GM13977 (cell line): ENCODE measurements around the gene MALRD1.

ENCODE experiments used
- DNase-seq: peaks from one replicate; pipeline ENCODE4 v3.0.0; 2012; ENCODE audit warnings: low spot score
- in situ Hi-C: fragments of 300-500 bp; cut with MboI; formaldehyde crosslinking; loops from one replicate; pipeline ENCODE4 v1.12.0; 2022; ENCODE audit warnings: low sequenced_read_pairs, low pct_unique_long_range_greater_than_20kb, mixed read lengths, inconsistent platforms; ENCODE audit not compliant: unreplicated experiment
- TF ChIP-seq, protein P1 (sequence below): IDR thresholded peaks from 2 replicates; pipeline ENCODE4 v1.5.1; 2012; ENCODE audit warnings: mild to moderate bottlenecking, control low read depth; ENCODE audit not compliant: insufficient read depth; ENCODE audit errors: extremely low read depth, missing control alignments

MALRD1 gene

DNA sequence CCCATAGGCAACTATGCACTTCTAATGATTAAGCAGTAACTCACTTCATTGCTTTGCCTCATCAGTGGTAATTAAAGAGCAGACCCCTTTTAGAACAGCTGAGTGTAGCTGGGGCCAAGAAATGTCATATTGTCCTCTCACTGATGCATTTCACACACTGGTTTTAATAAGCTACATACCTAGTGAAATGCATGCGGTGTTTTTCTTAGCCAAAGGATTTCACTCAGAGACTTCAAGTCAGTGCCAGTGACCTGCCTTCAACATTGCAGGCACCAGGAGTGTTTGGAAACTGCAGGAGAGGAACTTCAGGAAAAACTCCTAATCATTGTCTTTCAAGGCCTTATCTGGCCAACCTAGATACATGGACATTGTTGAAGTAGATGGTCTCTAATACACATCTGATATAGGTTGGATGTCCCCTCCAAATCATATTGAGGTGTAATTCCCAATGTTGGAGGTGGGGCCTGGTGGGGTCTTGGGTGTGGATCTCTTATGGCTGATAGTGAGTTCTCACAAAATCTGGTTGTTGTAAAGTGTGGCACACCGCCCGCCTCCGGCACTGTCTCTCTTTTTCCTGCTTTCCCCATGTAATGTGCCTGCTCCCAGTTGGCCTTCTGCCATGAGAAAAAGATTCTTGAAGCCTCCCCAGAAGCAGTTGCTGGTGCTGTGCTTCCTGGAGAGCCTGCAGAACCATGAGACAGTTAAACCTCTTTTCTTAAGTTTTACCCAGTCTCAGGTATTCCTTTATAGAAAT, 515.0 kb downstream of the MALRD1 start:
- TF ChIP-seq, protein P1, sequence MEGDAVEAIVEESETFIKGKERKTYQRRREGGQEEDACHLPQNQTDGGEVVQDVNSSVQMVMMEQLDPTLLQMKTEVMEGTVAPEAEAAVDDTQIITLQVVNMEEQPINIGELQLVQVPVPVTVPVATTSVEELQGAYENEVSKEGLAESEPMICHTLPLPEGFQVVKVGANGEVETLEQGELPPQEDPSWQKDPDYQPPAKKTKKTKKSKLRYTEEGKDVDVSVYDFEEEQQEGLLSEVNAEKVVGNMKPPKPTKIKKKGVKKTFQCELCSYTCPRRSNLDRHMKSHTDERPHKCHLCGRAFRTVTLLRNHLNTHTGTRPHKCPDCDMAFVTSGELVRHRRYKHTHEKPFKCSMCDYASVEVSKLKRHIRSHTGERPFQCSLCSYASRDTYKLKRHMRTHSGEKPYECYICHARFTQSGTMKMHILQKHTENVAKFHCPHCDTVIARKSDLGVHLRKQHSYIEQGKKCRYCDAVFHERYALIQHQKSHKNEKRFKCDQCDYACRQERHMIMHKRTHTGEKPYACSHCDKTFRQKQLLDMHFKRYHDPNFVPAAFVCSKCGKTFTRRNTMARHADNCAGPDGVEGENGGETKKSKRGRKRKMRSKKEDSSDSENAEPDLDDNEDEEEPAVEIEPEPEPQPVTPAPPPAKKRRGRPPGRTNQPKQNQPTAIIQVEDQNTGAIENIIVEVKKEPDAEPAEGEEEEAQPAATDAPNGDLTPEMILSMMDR: no peak
- DNase-seq: no peak
- in situ Hi-C loops: no loop called here

DNA sequence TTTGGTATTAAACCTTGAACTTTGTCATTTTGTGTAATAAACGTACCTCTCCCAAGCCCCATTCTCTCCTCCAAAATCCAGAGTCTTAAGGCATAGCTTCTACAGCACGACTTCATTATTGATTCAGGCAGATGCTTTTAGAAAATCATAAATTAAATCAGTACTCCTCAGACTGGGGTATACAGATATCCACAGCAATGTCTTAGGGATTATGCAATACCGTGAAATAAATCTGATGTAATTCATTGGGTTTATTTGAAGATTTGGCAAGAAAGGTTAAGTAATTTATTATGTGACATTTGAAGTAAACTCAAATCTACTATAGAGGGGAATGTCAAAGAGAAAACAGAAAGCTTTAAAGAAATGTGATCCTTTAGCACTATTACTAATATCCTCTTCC, 521.5 kb downstream of the MALRD1 start:
- DNase-seq: no peak
- TF ChIP-seq, protein P1: no peak
- in situ Hi-C loops: no loop called here

DNA sequence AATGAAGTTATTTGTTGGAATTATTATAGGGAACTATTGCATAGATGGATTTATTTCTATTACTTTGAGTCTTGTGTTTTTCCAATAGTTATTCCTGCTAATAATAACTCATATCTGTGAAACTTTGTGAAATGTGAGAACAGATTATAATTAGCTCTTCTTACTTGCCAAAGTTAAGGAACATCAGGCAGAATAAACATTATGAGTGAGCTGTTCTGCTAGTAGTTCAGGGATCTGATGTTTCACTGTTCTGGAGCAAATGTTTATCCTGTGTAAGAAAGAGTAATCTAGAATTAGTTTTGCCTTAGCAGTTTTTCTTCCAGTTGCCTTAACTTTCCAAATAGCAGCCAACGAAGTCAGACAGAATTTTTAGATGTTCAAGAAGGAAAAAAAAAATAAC, 522.4 kb downstream of the MALRD1 start:
- TF ChIP-seq, protein P1: no peak
- DNase-seq: no peak
- in situ Hi-C loops: no loop called here

DNA sequence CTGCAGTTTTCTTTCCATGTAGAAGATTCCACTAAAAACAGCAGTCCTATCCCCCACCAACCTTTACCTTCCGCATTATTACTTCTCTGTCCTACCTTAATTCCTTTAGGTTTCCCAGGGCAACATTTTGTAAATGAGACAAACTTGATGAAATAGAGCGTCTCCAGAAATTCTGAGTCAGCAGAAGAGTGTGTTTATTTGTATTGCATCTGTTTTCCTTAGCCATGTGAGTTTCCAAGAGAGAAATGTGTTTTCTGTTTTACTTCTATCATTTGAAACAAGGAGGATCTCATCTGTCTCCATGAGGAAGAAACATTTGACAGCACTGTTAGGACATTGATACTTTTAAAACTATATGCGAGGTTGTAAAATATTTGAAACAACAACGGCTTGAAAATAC, 523.5 kb downstream of the MALRD1 start:
- TF ChIP-seq, protein P1: no peak
- DNase-seq: no peak
- in situ Hi-C loops: no loop called here

DNA sequence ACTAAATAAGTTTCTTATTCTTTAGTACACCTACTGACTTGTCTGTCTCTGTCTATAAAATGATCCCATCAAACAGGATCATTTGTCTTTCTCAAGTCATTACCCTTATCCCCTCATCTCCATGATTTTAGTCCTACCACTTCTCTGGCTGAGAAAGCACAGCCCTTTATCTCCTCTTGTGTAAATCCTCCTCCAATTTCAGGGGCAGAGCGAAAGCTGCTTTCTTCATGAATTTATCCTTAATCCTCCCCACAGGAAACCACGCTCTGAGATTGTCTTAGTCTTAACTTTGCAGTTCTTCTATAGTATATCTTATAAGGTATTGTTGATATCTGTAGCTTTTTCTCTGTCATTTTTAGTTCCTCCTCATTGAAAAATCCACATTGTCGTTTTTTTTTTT, 528.0 kb downstream of the MALRD1 start:
- in situ Hi-C loops: no loop called here
- TF ChIP-seq, protein P1: no peak
- DNase-seq: no peak

DNA sequence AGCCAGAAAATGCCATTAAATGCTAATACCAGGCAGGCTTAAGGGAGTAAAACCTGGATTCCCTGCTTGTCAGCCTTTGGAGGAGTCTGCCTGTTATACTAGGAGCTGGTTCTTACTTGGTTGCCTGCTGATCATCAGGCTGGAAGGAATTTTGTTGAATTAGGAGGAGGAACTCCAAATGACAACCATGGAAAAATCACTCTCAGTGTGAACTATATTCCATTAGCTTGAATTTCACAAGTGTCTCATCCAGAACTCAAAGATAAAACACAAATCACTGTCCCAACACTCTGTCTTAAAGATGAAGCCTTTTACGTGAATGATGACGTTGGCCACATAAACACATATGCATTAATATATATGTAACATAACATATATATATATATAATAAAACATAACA, 528.8 kb downstream of the MALRD1 start:
- in situ Hi-C loops: no loop called here
- DNase-seq: no peak
- TF ChIP-seq, protein P1: no peak

DNA sequence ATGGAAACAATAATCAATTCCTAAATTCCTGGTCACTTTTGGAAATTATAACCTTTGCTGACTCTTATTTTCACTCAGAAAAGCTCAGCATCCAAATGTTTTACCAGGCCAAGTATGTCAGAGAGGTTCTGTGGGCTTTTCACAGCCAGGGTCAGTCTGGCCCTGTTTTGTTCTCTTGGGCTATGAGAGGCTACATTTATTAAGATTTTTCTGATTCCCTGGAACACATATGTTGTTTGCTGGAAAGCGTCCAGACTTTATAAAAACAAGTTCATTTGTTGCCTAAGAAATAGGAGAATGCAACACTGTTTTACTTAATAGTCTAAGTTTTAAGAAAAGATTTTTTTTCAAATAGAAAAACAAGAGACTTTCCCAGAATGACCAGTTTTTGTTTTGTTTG, 529.2 kb downstream of the MALRD1 start:
- TF ChIP-seq, protein P1: no peak
- no peak for DNase-seq
- in situ Hi-C loops: no loop called here
